Measurements from ENCODE around the gene ZG16.
A peak's percentile ranks its signal among the peaks of the same experiment; 100 is the strongest.

Gene ZG16

DNA sequence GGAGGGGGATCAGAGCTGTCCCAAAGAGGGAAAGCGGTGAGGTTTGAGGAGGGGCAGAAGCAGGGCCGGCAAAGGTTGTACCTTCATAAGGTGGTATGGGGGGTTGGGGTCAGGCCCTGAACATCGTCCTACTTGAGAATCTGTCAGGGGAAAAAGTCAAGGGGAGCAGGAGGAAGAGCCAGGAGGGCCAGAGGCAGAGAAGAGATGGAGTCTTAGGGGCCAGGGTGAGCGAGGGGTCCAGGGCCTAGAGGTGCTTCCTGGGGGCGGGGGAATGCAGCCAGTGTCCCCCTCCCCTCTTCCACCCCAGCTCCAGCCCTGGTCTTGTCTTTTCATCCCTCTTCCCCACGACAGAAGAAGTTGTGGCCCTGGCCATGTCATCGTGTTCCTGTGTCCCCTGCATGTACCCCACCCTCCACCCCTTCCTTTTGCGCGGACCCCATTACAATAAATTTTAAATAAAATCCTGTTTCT lies 32.7 kb downstream of the ZG16 start:
- no peak for DNase-seq

DNA sequence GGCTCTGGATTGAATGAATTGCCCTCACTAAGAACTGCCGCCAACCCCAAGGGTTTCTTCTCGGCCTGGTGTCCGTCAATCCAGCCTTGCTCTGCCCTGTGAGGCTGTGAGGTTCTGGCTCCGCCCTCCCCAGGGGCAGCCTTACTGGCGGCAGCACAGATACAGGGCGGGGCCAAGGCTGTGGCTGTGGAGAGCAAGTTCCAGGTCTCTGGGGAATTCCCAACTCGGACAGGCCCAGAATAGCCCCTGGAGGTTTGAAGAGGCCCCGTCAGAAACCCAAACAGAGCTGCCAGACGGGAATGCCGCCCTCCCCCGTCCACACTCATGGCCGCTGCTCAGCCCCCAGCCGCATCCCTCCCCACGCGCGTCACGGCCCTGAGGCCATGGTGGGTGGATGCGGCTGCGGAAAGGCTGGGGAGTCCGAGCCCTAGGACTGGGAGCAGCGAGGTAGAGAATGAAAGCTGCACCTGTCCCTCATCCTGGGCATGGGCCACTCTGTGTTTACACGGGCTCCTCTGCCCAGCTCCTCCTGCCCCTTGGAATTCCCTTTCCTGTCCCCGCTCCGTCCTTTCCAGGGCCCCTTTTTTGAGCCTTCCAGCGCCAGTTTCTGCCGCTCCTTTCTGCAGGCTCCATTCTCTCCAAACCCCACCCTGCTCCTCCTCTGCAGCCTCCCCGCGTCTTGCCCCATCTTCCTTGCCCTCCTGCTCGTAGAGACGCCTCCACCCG lies 33.3 kb downstream of the ZG16 start:
- DNase-seq, result peak; percentile 86 to 90

DNA sequence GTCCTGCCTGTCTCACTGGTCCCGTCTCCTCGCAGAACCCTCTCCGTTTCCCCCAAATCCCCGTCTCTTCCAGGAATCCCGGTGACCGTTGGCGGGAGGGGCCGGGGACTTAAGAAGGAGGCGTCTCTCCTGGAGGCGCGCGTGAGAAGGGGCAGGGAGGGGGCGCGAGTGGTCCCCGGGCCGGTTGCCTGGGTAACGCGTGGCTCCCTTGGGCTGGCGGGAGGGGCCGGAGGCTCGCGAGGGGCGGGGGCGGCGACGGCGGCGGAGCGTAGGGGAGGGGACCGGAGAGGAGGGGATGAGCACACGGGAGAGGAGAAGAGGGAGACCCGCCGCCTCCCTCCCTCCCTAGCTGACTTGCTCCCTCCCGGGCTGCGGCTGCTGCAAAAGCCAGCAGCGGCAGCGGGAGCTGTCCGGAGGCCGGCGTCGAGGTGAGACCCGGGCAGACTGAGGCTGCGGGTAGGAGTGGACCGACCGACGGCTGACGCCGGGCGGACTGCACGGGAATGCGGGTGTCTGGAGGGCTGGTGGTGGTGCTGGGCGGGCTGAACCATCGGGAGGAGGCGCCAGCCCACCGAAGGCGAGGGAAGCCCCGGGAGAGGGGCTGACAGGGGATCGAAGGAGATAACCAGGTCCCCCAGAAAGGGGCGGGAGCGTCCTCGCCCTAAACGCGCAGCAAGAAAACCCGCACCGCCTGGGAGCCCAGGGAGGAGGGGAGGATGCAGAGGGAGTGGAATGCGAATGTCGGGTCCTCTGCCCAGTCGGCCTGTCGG lies 34.0 kb downstream of the ZG16 start, which contains the start of gene PRRT2:
Gene PRRT2 (plus strand): TSS at position 298 of the 770 bp plus-strand sequence. CDS start 862 bp downstream, outside the sequence.
- DNase-seq, result peak; percentile 72 to 75

DNA sequence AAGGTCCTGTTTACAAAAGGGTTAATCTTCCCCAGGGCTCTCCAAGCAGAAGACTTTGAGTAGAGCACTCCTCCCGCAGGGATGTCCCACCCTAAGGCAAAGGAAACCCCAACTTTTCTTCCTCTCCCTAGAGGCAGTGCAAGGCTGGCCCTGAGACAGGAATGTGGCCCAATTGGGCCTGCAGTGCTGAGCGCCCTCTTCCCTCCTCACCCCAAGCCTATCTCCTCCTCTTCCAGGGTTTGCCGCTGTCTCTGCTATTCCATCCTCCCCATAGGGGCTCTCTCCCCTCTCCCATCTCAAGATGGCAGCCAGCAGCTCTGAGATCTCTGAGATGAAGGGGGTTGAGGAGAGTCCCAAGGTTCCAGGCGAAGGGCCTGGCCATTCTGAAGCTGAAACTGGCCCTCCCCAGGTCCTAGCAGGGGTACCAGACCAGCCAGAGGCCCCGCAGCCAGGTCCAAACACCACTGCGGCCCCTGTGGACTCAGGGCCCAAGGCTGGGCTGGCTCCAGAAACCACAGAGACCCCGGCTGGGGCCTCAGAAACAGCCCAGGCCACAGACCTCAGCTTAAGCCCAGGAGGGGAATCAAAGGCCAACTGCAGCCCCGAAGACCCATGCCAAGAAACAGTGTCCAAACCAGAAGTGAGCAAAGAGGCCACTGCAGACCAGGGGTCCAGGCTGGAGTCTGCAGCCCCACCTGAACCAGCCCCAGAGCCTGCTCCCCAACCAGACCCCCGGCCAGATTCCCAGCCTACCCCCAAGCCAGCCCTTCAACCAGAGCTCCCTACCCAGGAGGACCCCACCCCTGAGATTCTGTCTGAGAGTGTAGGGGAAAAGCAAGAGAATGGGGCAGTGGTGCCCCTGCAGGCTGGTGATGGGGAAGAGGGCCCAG lies 34.9 kb downstream of the ZG16 start:
- DNase-seq, result no peak

DNA sequence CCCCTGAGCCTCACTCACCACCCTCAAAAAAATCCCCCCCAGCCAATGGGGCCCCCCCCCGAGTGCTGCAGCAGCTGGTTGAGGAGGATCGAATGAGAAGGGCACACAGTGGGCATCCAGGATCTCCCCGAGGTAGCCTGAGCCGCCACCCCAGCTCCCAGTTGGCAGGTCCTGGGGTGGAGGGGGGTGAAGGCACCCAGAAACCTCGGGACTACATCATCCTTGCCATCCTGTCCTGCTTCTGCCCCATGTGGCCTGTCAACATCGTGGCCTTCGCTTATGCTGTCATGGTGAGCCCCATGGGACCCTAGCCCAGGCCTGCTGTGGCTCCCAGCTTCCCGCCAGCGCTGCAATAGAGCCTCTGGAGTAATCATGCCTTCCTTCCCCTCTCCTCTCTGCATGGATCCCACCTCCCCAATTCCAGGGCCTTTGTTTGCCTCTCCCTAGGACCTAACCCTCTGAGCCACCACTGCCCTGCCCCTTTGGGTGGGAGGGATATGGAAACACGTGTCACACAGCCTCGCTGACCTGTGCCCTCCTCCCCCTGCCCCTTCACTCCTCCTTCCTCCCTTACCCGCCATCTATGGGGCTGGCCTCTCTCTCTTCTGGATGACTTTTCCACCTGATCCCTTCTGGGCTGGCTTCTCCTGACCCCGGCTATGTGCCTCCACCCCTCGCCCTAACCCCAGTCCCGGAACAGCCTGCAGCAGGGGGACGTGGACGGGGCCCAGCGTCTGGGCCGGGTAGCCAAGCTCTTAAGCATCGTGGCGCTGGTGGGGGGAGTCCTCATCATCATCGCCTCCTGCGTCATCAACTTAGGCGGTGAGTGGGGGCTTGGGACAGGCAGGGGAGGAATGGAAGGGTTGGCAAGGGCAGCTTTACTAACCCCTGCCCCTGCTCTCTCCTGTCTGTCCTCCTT lies 35.8 kb downstream of the ZG16 start:
- no peak for DNase-seq

DNA sequence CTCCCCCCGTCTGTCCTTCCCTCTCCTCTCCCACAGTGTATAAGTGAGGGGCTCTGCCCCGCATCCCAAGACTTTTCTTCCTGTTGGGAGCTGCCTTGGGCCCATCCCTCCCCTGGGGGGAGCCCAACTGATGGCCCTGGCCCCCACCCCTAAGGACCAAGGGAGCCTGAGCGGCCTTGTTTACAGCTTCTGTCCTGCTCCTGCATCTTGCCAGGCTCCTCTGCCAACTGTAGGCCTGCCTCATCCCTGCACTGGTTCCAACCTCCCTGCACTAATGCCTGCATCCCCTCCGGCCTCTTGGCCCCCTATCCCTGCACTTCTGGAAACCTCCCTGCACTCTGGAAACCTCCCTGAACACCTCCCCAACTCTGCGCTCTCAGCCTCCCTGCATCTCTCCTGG lies 36.5 kb downstream of the ZG16 start:
- DNase-seq, result no peak

DNA sequence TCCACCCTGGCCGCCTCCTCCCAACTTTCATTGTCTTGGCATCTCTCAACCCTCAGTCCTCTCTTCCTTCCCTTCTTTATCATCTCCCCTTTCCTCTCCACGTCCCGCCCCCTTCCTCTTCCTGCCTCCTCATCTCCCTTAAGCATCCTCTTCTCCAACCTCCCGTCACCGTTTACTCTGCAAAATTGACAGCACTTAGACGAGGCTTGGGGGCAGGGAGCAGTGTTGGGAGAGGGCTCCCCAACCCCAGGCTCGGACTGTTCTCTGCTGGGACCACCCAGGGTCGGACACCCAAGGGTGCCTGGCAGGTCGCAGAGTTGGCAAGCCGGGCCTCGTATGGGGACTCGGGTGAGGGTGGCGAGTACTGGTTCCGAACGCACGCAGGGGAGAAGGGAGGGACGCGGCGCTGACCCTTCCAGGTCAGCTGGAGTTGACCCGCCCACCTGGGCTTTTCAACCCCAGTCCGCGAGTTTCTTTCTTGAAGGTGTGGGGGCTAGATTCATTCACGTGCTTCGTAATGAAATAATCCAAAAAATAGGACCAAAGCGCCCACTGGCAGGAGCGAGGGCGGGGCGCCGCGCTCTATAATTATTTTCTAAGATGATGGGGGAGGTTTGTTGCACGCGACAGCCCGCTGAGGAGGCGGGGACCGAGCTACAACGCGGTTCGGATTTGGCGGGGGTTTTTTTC lies 37.1 kb downstream of the ZG16 start:
- peak; percentile 54 to 62 for DNase-seq

DNA sequence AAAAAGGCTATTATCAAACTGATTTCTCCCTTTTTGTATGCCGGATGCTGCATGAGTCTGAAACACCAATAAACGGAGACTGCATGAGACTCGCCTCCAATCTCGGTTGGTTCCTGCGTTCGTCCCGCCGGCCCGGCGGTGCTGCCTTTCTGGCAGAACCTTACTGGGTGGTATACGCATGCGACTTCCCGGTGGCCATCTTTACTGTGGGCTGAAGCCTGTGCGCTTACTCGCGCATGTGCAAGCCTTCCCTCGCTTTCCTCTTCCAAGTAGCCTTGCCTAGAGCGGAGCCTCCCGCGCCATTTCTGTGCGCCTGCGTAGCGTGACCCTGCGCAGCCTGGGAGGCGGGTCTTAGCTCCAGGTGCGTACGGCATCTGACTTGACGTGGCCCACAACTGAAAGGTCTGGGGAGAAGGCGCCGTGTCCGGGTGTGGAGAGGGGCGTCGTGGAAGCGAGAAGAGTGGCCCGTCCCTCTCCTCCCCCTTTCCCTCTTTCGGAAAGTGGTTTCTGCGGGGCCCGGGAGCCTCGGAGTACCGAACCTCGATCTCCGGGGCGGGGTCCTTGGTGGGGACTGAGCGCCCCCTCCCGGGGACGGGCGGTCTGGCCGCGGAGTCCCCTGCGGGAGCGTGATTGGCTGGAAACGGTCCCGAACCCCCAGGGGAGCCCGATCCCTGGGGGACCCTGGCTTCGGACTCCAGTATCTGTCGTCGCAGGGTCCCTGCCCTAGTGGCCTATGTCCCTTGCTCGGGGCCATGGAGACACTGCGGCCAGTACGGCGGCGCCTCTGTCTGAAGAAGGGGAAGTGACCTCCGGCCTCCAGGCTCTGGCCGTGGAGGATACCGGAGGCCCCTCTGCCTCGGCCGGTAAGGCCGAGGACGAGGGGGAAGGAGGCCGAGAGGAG lies 38.0 kb downstream of the ZG16 start, which contains the start of gene PAGR1:
Gene PAGR1 (plus strand): TSS at position 360 of the 901 bp plus-strand sequence. CDS start 374 bp downstream, at position 734.
- DNase-seq, result peak; percentile 98 to 99

DNA sequence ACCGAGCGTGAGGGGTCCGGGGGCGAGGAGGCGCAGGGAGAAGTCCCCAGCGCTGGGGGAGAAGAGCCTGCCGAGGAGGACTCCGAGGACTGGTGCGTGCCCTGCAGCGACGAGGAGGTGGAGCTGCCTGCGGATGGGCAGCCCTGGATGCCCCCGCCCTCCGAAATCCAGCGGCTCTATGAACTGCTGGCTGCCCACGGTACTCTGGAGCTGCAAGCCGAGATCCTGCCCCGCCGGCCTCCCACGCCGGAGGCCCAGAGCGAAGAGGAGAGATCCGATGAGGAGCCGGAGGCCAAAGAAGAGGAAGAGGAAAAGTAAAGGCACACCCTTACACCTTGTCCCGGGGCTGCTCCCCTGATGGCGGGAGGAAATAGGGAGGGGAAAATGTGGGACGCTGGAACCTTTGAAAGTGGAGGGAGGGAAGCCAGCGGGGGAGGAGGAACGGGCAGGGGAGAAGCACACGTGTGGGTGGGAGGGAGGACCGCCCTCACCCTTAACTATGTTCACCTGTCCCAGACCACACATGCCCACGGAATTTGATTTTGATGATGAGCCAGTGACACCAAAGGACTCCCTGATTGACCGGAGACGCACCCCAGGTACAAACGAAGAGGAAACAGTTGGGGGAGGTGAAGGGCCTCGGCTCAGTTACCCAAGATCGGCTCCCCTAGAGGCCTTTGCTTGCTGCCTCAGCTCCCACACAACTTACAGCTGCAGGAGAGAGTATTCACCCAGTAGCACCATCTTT lies 38.8 kb downstream of the ZG16 start:
- peak; percentile 79 to 85 for DNase-seq

DNA sequence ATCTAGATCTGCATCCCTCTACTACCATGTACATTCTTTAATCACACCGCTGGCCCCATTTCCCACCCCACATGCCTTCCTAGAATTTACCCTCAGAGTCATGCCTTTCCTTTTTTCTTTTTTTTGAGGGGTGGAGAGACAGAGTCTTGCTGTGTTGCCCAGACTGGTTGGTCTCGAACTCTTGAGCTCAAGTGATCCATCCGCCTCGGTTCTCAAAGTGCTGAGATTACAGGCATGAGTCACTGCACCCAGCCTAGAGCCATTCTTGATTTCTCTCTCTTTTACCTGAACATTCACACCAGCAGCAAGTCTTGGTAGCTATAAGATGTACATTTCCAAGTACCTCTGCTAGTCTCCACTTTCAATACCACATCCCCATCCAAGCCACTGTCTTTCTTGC lies 40.0 kb downstream of the ZG16 start:
- no peak for DNase-seq

DNA sequence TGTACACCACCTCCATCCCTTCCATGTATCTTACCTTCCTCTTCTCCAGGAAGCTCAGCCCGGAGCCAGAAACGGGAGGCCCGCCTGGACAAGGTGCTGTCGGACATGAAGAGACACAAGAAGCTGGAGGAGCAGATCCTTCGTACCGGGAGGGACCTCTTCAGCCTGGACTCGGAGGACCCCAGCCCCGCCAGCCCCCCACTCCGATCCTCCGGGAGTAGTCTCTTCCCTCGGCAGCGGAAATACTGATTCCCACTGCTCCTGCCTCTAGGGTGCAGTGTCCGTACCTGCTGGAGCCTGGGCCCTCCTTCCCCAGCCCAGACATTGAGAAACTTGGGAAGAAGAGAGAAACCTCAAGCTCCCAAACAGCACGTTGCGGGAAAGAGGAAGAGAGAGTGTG lies 41.5 kb downstream of the ZG16 start:
- DNase-seq, result no peak

DNA sequence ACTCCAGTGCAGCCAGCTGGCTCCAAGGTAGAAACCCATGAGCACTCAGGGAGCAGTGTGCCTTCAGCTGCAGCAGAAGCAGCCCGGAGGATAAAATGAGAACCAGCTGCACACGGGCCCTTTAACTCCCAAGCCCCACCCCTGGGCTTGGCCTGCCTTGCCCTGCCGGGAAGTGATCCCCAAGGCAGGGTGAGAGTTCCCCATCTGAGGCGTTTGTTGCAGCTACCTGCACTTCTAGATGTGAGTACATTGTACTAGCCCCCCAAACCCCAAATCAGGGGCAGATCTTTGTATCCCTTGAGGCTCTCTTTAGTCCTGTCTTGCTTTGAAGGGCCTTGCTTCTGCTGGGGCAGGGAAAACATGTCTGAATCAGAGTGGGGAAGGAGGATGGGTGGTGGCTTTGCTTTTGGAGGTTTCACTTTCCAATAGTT lies 42.2 kb downstream of the ZG16 start, which contains the start of gene MVP:
Gene MVP (plus strand): TSS at position 192 of the 431 bp plus-strand sequence. CDS start 10,088 bp downstream, outside the sequence.
- DNase-seq, result peak; percentile 75 to 80

DNA sequence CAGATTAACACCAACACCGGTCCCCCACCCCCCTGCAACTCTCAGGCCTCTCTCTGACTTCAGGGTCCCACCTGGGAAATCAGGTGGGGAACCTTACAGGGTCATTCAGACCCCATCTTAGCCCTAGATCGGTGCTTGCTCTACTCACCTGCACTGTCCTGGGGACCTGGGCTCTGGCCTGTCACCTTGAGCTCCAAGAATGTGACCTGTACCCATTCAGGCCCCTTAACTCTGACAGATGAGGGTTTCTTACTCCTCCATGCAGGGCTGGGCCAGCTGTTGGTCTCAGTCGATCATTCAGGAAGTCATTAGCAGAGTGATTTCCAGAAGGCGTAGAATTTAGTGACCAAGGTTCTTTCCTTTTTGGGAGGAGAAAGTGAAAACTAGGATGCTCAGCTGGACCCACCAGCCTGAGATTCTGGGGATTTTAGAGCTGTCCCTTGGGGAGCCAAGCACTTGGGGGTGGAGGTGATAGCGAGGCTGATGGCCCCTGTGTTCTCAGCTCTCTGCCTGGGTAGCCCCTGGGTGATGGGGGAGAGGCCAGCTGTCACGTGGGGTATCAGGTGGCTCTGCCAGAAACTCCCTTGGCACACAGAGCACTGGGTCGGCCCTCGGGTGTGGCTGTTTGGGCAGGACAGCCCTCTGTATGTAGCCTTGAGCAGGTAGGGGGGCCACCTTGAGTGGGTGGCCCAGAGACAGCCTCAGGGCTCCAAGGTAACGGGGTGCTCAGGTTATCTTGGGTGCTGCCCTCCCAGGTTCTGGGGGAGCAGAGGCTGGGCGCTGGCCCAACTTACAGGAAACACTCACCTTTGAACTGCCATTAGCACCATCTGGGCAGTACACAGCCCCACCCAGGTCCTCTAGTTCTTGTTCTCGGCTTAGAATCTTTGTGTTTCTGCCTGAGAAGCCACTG lies 42.9 kb downstream of the ZG16 start:
- DNase-seq, result peak; percentile 67 to 76

DNA sequence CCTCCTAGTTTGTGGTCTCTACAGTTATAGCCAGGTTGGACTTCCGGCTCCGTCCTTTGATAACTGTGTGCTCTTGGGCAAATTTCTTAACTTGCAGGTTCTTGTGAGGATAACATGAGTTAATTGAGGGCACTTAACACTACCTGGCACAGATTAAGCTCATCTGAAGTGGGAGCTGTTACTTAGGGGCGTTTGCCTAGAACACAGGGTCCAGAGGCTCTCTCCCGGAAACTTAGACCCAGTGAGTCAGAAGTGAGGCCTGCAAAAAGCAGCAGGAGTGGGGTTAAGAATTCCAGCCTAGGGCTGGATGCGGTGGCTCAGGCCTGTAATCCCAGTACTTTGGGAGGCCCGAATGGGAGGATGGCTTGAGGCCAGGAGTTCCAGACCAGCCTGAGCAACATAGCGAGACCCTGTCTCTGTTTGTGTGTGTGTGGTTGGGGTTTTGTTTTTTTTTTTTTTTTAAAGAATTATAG lies 43.6 kb downstream of the ZG16 start:
- no peak for DNase-seq

DNA sequence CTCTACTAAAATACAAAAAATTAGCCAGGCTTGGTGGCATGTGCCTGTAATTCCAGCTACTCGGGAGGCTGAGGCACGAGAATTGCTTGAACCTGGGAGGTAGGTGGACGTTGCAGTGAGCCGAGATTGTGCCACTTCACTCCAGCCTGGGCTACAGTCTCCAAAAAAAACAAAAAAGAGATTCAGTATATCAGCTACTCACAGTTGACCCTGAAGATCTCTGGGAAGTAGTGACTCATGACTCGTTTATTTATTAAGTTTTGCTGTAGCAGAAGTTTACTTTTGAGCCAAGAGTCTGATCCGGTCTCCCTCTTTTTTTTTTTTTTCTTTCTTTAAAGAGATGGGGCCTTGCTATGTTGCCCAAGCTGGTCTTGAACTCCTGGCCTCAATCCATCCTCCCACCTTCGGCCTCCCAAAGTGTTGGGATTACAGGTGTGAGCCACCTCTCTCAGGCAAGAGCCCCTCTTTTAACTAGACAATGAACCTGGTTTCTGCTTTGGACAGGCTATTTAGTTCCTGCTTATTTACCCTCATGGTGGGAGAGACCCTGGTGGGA lies 46.6 kb downstream of the ZG16 start:
- DNase-seq, result no peak

DNA sequence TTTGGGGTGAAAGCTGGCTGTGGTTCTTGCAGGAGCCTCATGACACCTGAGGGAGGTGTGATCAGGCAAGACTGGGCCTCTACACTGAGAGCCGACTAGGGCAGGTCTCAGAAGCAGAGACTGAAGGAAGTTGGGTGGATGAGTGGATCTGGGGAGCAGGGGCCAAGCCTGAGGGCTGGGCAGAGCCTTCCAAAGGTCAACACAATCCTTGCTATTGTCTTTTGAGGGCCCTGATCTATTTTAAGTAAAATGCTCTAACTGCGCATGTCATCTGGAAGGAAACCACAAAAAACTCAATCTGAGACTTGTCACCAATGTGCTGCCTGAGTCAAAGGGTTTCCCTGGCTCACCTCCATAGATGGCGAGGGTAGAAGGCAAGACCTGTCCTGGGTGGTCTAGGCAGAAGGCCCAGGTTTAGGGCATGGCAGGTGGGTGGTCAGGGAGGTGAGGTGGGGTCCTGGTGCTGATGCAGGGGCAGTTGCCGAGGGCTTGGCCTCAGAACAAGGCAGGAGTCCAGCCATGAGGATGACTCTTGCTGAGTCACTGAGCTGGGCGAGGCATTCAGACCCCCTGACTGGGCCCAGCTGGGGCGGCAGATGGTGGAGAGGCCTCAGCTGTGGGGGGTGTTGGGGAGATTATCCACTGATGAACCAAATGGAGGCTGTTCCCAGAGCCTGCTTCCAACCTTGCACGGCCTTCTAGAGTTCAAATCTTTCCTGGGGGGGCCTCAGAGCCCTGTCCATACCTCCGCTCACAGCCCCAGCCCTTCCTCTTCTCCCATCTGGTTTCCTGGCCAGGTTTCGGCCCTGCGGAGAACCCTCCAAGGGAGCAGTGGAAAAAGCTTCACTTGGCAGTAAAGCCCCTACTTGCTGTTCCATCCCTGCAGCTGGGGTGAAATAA lies 47.3 kb downstream of the ZG16 start:
- peak; percentile 78 for DNase-seq
